Activated naive CD4-positive, alpha-beta T cell treated with anti-CD3 and anti-CD28 coated beads, Interleukin-2, amount 10 ng/mL, durations not matched to agents 7 days and 5 days (primary cell): ENCODE measurements around the gene BRD9.
"Not testable (repeated sequence)": the region's sequence is repeated elsewhere in the genome, so short reads cannot be mapped to it uniquely, and the experiment has no call there.

Experiments used
- CTCF ChIA-PET: fragments of 350-600 bp; sonication (Branson Sonifier 250); formaldehyde crosslinking; loops from one replicate; lab custom pipeline; 2021; ENCODE audit warnings: antibody characterized with exemption; lab: Charles Lee
- DNase-seq: peaks from one replicate; pipeline ENCODE4 v3.0.0-alpha.2; 2020
- H3K27ac Mint-ChIP-seq: one replicate; pipeline ENCODE4 v1.8.0; 2021; ENCODE audit warnings: mild to moderate bottlenecking, moderate library complexity, mixed read lengths
- H3K27me3 Mint-ChIP-seq: one replicate; pipeline ENCODE4 v1.8.0; 2021; ENCODE audit warnings: mild to moderate bottlenecking, mixed read lengths
- H3K36me3 Mint-ChIP-seq: one replicate; pipeline ENCODE4 v1.8.0; 2021; ENCODE audit warnings: mixed read lengths
- H3K4me1 Mint-ChIP-seq: one replicate; pipeline ENCODE4 v1.8.0; 2021; ENCODE audit warnings: mixed read lengths
- H3K4me3 Mint-ChIP-seq: one replicate; pipeline ENCODE4 v1.8.0; 2021; ENCODE audit warnings: mild to moderate bottlenecking, moderate library complexity, mixed read lengths
- H3K9me3 Mint-ChIP-seq: one replicate; pipeline ENCODE4 v1.8.0; 2021; ENCODE audit warnings: mixed read lengths

The BRD9 gene

DNA sequence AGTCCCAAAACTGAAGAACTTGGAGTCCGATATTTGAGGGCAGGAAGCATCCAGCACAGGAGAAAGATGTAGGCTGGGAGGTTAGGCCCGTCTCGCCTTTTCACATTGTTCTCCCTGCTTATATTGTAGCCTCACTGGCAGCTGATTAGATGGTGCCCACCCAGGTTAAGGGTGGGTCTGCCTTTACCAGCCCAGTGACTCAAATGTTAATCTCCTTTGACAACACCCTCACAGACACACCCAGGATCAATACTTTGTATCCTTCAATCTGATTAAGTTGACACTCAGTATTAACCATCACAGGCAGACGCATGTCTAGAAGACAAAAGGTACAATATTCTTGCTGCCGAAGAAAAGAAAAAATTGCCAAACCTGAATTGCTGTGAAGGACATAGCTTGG, 26.1 kb upstream of the BRD9 start:
- H3K27me3 Mint-ChIP-seq, CTCF ChIA-PET, H3K4me3 Mint-ChIP-seq: not testable (repeated sequence)

DNA sequence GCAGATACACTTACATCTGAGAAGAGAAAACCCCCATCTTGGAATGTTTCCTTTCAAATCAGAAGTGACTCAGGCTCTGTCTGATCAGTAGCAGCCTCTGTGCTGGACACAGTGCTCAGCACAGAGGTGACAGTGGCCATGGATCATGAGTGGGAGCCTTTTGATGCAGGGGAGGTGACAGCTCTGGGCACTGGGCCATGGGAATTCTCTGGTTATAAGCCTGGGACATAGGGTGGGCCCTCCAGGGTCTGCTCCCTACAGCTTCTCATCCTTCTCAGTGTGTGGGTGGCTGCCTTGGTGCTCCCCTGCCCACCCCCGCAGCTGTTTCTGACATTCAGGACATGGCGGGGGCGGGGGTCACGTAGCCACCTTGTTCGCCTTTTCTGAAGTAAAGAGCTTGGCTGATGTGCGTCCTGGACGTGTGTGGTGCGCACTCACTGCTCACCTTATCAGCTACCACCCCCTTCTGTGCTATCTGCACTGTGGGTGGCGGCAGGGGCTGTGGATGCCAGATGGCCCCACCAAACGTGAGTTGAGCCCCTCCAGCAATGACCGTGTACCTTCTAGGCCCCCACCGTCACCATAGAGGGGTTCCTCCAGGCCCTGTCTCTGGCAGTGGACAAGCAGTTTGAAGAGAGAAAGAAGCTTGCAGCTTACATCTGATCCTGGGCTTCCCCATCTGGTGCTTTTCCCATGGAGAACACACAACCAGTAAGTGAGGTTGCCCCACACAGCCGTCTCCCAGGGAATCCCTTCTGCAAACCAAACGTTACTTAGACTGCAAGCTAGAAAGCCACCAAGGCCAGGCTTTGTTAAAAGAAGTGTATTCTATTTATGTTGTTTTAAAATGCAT, 24.1 kb upstream of the BRD9 start:
- Mint-ChIP-seq H3K4me3 (no peak overlapping the region), H3K27ac (no peak overlapping the region)
- CTCF ChIA-PET, result interaction anchor here (1.2 kb wide), 1 partner anchor 16 kb away, joined by 3 read pairs; no protein-coding TSS in a partner anchor

More for the DNA sequence above, 26.1 kb upstream of the BRD9 start:
- DNase-seq, H3K4me1 Mint-ChIP-seq, H3K27ac Mint-ChIP-seq, H3K9me3 Mint-ChIP-seq: not testable (repeated sequence)
- H3K36me3 Mint-ChIP-seq, result peaks cover 16% of the 10 kb centered on the region

DNA sequence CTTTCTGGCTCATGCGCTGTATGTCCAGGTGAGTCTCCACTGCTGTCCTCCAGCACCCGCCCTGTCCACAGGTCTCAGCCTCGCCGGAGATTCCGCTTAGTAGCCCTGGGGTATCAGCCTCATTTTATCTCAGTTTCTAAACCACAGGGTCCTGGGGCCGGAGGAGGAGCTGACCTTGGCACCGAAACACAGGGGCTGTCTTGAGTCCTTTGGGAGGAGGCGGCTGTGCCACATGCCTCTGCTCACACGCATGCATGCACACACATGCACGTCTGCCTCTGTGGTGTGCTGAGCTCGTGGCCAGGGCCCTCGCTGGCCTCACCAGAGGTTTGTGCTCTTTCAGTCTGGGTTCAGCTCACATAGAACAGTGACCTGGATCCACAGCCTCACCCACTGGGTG, 23.3 kb upstream of the BRD9 start:
- CTCF ChIA-PET, result interaction anchor here (1.2 kb wide), 1 partner anchor 15 kb away, joined by 3 read pairs; no protein-coding TSS in a partner anchor
- H3K36me3 Mint-ChIP-seq, result peaks cover 24% of the 10 kb centered on the region
- no peaks in the 10 kb centered on the region for H3K9me3 Mint-ChIP-seq
- H3K27ac Mint-ChIP-seq, result no peak overlapping the region
- DNase-seq, result no peak
- H3K4me3 Mint-ChIP-seq, result no peak overlapping the region
- H3K4me1 Mint-ChIP-seq, result no peaks in the 10 kb centered on the region
- H3K27me3 Mint-ChIP-seq, result no peaks in the 10 kb centered on the region

More for the DNA sequence above, 24.1 kb upstream of the BRD9 start:
- Mint-ChIP-seq H3K36me3 (peaks cover 24% of the 10 kb centered on the region), H3K4me1 (no peaks in the 10 kb centered on the region), H3K27me3 (no peaks in the 10 kb centered on the region), H3K9me3 (no peaks in the 10 kb centered on the region)
- no peak for DNase-seq

DNA sequence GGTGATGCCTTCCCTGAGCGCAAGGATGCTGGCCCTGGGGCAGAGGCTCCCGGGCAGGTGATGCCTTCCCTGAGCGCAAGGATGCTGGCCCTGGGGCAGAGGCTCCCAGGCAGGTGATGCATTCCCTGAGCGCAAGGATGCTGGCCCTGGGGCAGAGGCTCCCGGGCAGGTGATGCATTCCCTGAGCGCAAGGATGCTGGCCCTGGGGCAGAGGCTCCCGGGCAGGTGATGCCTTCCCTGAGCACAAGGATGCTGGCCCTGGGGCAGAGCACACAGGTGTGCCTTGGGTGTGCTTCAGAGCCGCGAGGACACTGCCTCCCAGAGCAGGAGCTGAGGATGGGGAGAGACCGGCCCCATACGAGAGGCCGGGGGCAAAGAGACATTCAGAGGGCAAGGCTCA, 22.7 kb upstream of the BRD9 start:
- H3K9me3 Mint-ChIP-seq, CTCF ChIA-PET, H3K4me1 Mint-ChIP-seq, H3K27me3 Mint-ChIP-seq, H3K4me3 Mint-ChIP-seq, DNase-seq: not testable (repeated sequence)
- Mint-ChIP-seq H3K36me3 (peaks cover 26% of the 10 kb centered on the region), H3K27ac (peak overlapping the region; percentile 37)

DNA sequence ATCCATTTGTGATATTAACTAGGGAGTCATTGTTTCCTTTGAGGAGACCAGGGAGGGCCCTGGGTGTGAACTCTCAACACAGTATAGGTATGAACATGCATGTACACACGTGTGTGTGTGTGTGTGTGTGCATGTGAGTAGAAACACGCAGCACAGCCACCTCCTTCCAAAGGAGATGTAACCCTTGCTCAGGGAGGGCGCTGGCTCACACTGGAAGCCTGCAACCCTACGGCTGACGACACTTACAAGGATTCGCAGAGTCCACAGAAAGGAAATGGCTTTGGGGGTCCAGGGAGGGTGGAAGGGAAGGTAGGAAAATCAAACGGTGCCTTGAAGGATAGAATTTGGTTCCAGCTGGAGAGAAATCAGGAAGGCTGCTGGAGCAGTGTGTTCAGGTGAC, 22.0 kb upstream of the BRD9 start:
- Mint-ChIP-seq H3K36me3 (peaks cover 29% of the 10 kb centered on the region), H3K27me3 (no peaks in the 10 kb centered on the region), H3K27ac (no peak overlapping the region), H3K9me3 (no peaks in the 10 kb centered on the region), H3K4me3 (no peak overlapping the region), H3K4me1 (no peaks in the 10 kb centered on the region)
- no peak for DNase-seq
- CTCF ChIA-PET, result no interaction called here

DNA sequence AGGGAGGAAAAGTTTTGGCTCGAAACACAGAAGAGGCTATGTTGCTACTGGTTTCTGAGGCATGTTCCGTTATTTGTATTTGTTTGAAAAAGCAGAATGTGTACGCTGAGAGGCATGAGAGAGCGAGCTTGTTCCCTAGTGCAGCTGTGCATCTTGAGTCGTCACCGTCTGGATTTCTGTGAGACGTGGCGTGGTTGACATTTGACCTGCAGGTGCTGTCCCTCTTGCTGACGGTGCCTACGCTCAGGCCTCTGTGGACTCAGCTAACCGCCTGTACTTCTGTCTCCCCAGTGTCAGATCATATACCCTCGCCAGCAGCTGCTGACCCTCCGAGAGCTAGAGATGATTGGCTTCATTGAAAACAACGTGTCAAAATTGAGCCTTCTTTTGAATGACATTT, 21.6 kb upstream of the BRD9 start:
- H3K4me3 Mint-ChIP-seq, result no peak overlapping the region
- H3K4me1 Mint-ChIP-seq, result no peaks in the 10 kb centered on the region
- peaks cover 29% of the 10 kb centered on the region for H3K36me3 Mint-ChIP-seq
- no peak for DNase-seq
- H3K27me3 Mint-ChIP-seq, result no peaks in the 10 kb centered on the region
- no peaks in the 10 kb centered on the region for H3K9me3 Mint-ChIP-seq
- no peak overlapping the region for H3K27ac Mint-ChIP-seq
- CTCF ChIA-PET, result interaction anchor here (1.0 kb wide), 1 partner anchor 11 kb away, joined by 3 read pairs; no protein-coding TSS in a partner anchor

DNA sequence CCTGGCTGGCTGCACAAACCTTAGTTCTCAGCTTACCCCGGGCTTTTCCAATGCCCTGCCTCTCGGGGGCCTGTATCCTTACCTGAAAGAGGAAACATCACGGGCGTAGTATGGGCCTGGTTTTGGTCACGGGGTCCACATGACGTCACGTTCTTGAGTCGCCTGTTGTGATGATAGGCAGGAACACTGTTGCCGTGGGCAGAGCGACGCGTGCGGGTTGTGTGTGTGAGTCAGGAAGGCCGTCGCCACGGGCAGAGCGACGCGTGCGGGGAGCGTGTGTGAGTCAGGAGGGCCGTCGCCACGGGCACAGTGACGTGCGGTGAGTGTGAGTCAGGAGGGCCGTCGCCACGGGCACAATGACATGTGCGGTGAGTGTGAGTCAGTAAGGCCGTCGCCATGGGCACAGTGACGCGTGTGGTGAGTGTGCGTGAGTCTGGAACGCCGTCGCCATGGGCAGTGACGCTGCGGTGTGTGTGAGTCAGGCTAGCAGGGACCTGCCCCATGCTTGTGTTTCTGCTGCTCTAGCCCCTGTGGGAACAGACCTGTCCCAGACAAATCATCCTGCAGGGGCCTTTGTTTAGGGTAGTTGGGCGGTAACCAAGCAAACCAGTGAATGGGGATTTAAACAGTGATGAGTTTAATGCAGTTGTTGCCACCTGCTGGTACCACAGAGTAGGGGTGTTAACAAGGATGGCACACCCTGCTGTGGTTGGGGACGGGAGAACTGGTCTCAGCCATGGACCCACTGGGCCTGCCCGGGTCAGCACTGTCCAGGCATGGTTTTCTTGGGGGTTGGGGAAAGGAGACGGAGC, 19.9 kb upstream of the BRD9 start:
- no peaks in the 10 kb centered on the region for H3K27me3 Mint-ChIP-seq
- no peak for DNase-seq
- H3K4me3 Mint-ChIP-seq, result no peak overlapping the region
- H3K27ac Mint-ChIP-seq, result no peak overlapping the region
- H3K4me1 Mint-ChIP-seq, result no peaks in the 10 kb centered on the region
- CTCF ChIA-PET, result interaction anchor here (1.0 kb wide), 1 partner anchor 228 kb away, joined by 3 read pairs; no protein-coding TSS in a partner anchor
- H3K9me3 Mint-ChIP-seq, result no peaks in the 10 kb centered on the region
- peaks cover 34% of the 10 kb centered on the region for H3K36me3 Mint-ChIP-seq

DNA sequence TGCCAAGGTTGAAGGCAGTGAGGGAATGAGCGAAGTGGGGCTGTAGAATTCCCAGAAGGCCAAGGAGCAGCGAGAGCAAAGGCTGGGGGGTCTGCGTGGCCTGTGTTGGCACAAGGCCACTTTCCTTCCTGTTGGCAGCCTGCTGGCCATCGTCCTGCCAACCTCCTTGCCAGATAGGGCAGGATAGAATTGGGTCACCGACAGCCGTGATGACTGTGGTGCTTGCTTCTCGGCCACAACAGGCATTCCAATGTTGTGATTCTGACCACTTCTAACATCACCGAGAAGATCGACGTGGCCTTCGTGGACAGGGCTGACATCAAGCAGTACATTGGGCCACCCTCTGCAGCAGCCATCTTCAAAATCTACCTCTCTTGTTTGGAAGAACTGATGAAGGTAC, 19.0 kb upstream of the BRD9 start:
- CTCF ChIA-PET, result interaction anchor here (1.0 kb wide), 1 partner anchor 229 kb away, joined by 3 read pairs; no protein-coding TSS in a partner anchor
- no peaks in the 10 kb centered on the region for H3K27me3 Mint-ChIP-seq
- H3K4me1 Mint-ChIP-seq, result no peaks in the 10 kb centered on the region
- H3K27ac Mint-ChIP-seq, result no peak overlapping the region
- DNase-seq, result no peak
- H3K36me3 Mint-ChIP-seq, result peaks cover 35% of the 10 kb centered on the region
- no peak overlapping the region for H3K4me3 Mint-ChIP-seq
- H3K9me3 Mint-ChIP-seq, result no peaks in the 10 kb centered on the region

DNA sequence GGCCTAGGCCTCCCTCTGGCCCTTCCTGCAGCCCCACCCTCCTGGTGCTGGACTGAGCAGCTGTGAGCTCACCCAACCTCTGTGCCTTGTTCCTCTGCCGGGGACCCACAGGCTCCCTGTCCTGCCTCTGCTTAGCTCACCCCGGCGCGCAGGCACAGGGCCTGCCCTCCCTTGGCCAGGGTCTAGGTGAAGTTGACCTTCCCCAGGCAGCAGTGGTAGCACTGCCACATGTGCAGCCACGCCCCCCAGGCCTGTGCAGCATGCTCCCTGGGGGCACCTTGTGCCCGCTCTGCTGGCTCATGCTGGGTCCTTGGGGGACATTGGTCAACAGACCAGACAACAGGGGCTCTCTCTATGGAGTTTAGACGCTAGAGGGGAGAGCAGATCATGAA, 18.2 kb upstream of the BRD9 start:
- CTCF ChIA-PET, result no interaction called here
- H3K36me3 Mint-ChIP-seq, result peaks cover 36% of the 10 kb centered on the region

DNA sequence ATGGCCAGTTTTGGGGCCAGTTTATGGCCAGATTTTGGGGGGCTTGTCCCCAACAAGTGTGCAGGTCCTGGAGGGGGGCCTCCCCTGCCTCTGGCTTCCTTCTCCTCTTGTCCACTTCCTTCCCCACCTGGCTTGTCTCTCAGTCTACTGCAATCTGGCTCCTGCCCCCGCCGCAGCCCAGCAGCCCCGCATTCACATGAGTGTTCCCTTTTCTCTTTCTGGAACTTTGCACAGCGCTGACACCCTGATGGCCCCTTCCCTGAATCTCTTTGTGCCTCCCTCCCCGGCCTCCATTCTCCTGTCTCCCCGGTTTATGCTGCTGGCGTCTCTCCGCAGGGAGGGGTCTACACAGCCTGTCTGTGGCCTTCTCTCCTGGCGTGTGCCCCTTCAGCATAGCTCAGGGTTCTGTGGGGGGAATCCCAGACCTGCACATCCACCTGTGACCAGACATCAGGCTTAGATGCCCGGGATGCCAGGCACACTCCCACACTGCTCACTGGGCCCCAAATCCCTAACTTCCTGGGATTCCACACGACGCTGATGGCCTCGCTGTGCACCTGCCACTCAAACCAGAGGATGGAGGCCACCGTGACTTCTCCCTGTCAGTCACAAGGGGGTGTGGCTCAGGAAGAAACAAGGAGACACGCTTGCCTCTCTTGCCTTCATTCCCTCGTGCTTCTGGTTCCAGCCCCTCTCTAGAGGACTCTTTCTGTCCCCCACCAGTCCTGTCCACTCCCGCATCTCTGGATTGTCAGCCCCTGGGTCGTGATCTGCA, 17.6 kb upstream of the BRD9 start:
- Mint-ChIP-seq H3K4me3 (no peak overlapping the region), H3K36me3 (peaks cover 41% of the 10 kb centered on the region), H3K4me1 (no peaks in the 10 kb centered on the region), H3K27me3 (no peaks in the 10 kb centered on the region), H3K9me3 (no peaks in the 10 kb centered on the region), H3K27ac (no peak overlapping the region)
- CTCF ChIA-PET, result no interaction called here
- no peak for DNase-seq

More for the DNA sequence above, 18.2 kb upstream of the BRD9 start:
- Mint-ChIP-seq H3K27me3 (no peaks in the 10 kb centered on the region), H3K9me3 (no peaks in the 10 kb centered on the region), H3K27ac (no peak overlapping the region), H3K4me3 (no peak overlapping the region), H3K4me1 (no peaks in the 10 kb centered on the region)
- DNase-seq, result no peak

DNA sequence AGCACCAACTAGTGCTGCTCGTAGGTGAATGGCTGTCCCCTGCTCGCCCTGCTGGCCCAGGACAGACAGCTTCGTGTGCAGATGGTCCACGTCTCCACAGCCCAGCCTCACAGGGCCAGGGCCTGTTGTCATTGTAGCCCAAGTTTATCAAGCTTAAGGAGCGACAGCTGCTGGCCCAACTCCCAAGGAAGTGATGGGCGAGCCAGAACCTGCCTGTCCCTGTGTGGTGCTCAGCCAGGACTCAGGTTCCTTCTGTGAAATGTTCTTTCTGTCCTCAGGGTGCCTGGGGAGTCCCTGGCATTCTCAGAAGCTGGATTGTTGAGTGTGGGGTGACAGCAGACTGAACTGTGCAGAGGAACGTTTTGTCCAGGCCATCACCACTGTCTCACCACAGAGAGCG, 16.5 kb upstream of the BRD9 start:
- no peaks in the 10 kb centered on the region for H3K27me3 Mint-ChIP-seq

DNA sequence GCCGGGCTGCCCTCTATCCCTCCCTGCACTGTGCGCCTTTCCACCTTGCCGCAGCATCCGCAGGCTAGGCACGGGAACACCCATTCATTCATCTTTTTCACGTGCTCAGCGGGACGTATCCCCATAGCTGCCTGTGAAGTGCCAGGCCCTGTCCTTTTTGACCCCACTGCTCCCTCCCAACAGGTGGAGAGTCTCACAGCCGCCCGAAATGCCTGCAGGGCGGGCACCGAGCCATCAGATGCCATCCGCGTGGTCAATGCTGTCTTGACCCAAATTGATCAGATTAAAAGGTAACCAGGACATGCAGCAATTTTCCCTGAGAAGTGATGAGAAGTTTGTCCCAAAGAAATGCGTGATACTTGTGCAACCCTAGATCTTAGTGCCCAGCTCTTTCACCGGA, 15.6 kb upstream of the BRD9 start:
- CTCF ChIA-PET, result no interaction called here
- no peak overlapping the region for H3K4me3 Mint-ChIP-seq
- peaks cover 42% of the 10 kb centered on the region for H3K36me3 Mint-ChIP-seq
- H3K27me3 Mint-ChIP-seq, result no peaks in the 10 kb centered on the region
- H3K4me1 Mint-ChIP-seq, result no peaks in the 10 kb centered on the region
- H3K9me3 Mint-ChIP-seq, result no peaks in the 10 kb centered on the region
- no peak overlapping the region for H3K27ac Mint-ChIP-seq
- no peak for DNase-seq

More for the DNA sequence above, 16.5 kb upstream of the BRD9 start:
- no peaks in the 10 kb centered on the region for H3K4me1 Mint-ChIP-seq
- CTCF ChIA-PET, result no interaction called here
- no peak overlapping the region for H3K27ac Mint-ChIP-seq
- peaks cover 42% of the 10 kb centered on the region for H3K36me3 Mint-ChIP-seq
- H3K4me3 Mint-ChIP-seq, result no peak overlapping the region
- H3K9me3 Mint-ChIP-seq, result no peaks in the 10 kb centered on the region
- no peak for DNase-seq

DNA sequence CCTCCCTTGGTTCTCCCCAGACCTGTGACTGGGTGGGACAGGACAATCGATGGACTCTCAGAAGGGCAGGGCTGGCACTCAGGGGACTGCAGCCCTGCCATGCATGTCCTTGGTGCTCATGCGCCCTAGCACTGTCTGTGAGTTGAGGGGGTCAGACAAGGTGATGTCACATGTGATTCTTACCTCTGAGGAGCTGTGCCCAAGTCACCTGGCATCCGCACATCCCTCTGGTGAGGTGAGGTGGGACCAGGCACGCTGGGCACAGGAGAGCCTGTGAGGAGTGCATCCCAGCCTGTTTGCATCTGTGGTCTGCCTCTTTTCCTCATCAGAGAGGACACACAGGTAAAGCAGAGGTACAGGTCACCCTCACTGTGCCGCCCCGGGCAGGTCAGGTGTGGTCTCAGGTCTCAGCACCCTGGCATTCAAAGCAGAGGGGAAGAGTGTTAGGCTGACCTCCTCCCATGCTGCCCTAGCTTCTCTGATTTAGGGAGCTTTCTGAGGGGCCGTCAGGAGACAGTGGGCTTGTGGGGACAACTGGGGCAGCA, 14.8 kb upstream of the BRD9 start:
- peaks cover 39% of the 10 kb centered on the region for H3K36me3 Mint-ChIP-seq
- no peak overlapping the region for H3K27ac Mint-ChIP-seq
- no peaks in the 10 kb centered on the region for H3K27me3 Mint-ChIP-seq
- CTCF ChIA-PET, result interaction anchor here (0.8 kb wide), 1 partner anchor 233 kb away, joined by 3 read pairs; no protein-coding TSS in a partner anchor
- no peaks in the 10 kb centered on the region for H3K4me1 Mint-ChIP-seq
- H3K9me3 Mint-ChIP-seq, result no peaks in the 10 kb centered on the region
- no peak overlapping the region for H3K4me3 Mint-ChIP-seq
- DNase-seq, result no peak
